ENCODE data around the gene ARHGEF33.

Gene ARHGEF33

DNA sequence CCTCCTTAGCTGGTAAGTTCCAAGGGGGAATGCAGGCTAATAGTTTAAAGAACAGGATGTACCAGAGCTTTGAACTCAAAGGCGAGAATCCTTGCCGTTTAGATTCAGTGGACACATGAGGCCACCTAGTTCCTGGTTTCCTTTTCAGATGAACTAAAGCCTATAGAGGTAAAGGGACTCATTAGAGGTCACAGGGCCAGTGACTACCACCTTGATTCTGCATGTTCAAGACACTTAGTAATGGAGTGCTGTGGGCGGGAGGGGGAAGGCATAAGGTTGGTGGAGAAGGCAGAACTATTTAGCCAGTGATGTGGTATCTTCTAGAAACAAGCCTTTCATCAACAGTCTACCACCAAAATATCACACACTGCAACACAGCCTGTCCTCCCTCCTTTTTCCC, 47.9 kb downstream of the ARHGEF33 start:
- no peak for DNase-seq (ENCODE audit: extremely low read depth, low read depth)
- H3K4me3 ChIP-seq (replicated peaks; ENCODE audit: low read depth, low read length), result no peak overlapping the region
- TF ChIP-seq, protein P1, sequence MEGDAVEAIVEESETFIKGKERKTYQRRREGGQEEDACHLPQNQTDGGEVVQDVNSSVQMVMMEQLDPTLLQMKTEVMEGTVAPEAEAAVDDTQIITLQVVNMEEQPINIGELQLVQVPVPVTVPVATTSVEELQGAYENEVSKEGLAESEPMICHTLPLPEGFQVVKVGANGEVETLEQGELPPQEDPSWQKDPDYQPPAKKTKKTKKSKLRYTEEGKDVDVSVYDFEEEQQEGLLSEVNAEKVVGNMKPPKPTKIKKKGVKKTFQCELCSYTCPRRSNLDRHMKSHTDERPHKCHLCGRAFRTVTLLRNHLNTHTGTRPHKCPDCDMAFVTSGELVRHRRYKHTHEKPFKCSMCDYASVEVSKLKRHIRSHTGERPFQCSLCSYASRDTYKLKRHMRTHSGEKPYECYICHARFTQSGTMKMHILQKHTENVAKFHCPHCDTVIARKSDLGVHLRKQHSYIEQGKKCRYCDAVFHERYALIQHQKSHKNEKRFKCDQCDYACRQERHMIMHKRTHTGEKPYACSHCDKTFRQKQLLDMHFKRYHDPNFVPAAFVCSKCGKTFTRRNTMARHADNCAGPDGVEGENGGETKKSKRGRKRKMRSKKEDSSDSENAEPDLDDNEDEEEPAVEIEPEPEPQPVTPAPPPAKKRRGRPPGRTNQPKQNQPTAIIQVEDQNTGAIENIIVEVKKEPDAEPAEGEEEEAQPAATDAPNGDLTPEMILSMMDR (IDR thresholded peaks at IDR 0.05; ENCODE audit: low read depth, low read length, missing control alignments), result no peak

DNA sequence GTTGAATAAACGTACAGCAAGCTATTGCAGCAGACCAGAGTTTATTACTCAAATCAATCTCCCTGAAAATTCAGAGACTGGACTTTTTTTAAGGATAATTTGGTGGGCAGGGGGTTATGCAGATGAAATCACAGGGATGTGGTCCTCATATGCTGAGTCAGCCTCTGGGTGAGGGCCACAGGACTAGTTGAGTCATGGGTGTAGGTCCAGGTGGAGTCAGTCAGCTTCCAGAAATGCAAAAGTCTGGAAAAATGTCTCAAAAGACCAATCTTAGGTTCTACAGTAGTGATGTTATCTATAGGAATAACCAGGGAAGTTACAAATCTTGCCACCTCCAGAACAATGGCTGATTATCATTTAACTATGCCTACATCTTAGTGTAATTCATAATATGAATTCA, 51.1 kb downstream of the ARHGEF33 start:
- no peak overlapping the region for H3K4me3 ChIP-seq (replicated peaks; ENCODE audit: low read depth, low read length)
- TF ChIP-seq, protein P1 (IDR thresholded peaks at IDR 0.05; ENCODE audit: low read depth, low read length, missing control alignments), result no peak
- no peak for DNase-seq (ENCODE audit: extremely low read depth, low read depth)

DNA sequence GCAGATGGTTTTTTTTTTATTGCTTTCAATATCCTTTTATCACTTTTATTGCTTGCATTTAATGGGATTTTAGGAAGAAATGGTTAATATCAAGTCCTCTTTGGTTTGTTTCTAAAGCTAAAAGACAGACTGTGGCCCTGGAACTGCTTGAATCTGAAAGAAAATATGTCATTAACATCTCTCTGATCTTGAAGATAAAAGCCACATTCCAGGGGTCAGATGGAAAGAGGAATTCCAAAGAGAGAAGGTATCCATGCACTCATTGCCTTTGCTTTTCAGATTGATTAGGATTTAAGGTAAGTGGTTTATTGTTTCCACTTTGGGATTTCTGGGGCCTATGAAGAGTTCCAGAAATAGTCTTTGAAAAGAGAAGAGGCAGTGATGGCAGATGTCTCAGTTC, 54.1 kb downstream of the ARHGEF33 start:
- no peak for DNase-seq (ENCODE audit: extremely low read depth, low read depth)
- TF ChIP-seq, protein P1 (IDR thresholded peaks at IDR 0.05; ENCODE audit: low read depth, low read length, missing control alignments), result no peak

DNA sequence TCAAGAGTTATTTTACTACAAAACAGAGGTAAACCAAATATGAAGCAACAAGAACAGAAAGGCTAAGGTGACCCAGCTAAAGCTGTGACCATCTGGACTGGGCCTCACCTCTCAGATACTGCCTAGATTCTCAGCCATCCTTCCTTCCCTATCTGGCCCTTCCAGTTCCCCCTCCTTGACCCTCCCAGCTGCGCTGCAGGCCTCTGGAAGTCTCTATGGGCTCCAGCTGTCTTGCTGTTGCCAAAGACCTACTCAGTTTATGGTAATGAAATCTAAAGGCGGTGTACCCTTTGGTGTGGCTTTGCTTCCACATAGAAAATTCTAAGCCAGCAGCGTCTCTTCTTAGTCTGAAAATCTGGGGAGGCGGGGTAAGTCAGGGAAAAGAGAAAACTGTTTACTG, 55.7 kb downstream of the ARHGEF33 start:
- no peak overlapping the region for H3K4me3 ChIP-seq (replicated peaks; ENCODE audit: low read depth, low read length)
- TF ChIP-seq, protein P1 (IDR thresholded peaks at IDR 0.05; ENCODE audit: low read depth, low read length, missing control alignments), result no peak
- no peak for DNase-seq (ENCODE audit: extremely low read depth, low read depth)

More for the DNA sequence above, 54.1 kb downstream of the ARHGEF33 start:
- no peak overlapping the region for H3K4me3 ChIP-seq (replicated peaks; ENCODE audit: low read depth, low read length)

DNA sequence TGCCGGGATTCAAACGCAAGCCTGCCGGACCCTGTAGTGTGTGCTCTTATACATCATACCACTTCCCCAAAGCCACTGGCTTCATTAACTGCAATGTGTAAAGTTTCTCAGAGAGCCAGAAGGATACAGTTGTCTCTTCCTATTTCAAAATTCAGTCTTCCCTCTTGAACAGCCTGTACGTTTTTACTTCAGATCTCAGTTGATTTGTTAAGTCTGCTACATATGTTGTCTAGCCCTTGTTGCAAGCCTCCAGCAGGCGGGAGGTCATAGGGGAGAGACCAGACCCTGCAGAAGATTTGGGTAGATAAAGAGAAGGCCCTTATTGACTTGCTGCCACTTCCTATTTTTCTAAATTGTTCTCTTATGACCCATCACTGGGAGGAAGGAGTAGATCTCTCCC, 56.2 kb downstream of the ARHGEF33 start:
- no peak for DNase-seq (ENCODE audit: extremely low read depth, low read depth)
- no peak overlapping the region for H3K4me3 ChIP-seq (replicated peaks; ENCODE audit: low read depth, low read length)
- TF ChIP-seq, protein P1 (IDR thresholded peaks at IDR 0.05; ENCODE audit: low read depth, low read length, missing control alignments), result no peak

DNA sequence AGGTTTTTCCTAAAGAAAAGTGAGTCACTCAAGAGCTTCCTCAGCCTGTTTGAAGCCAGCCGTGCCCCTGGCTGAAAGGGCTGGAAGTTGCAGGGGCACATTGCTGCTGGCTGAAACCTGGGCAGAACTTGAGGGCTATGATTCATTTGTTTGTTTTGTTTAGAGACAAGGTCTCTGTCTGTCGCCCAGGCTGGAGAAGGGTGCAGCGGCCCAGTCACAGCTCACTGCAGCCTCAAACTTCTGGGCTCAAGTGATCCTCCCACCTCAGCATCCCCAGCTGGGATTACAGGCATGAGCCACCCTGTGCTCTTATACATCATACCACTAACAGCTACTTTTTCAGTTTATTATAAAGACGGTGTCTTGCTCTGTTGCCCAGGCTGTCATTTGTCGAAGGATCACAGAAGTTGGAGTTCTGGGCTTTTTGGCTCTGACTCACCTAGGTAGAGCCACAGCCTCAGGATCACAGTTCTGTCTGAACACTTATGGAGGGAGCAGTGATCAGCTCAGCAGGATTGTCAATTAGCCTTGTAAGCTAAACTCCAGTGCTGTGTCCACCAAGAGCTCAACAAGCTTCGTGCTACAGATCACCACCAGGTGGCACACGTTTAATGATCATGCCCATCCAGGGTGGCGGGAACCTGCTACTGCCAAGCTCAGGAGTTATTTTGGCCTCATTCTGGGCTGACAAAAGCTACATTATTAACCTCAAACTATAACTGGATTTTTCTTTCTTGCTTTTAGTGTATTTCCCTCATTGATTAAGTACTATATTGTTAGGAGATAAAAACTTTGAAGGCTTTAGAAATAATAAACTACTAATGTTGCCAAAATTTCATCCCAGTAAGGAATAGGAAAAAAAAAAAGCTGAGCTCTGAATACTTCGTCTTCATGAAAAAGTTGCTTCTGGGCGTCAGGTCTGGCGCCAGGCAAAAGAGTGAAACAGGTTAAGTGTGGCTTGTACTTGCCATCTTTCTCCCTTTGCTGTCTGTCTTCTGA, 57.9 kb downstream of the ARHGEF33 start:
- TF ChIP-seq, protein P1 (IDR thresholded peaks at IDR 0.05; ENCODE audit: low read depth, low read length, missing control alignments), result peak; percentile 73
- no peak for DNase-seq (ENCODE audit: extremely low read depth, low read depth)
- H3K4me3 ChIP-seq (replicated peaks; ENCODE audit: low read depth, low read length), result no peak overlapping the region
